ENCODE data around the gene PTGER1. TPM values are rescaled to one million over a fixed set of nuclear protein-coding genes. Genes with fewer than 3 reads are reported as not detected.

Gene PTGER1
- total RNA-seq, 1 donor from 2014 or later, result not detected

- POLR2A ChIA-PET, result interaction anchor here (0.5 to 3.3 kb wide), 33 partner anchors 10 to 1978 kb away, joined by 3 to 31 read pairs (median 4); partner anchors contain the start of genes ADGRE3, C19orf44, CALR3 and GIPC1
- intact Hi-C loops (cut with micrococcal nuclease), result loop anchor here (1.0 to 2.0 kb wide), 5 partner anchors 11 to 171 kb away; partner anchors contain the start of genes GIPC1, NDUFB7 and TECR
These were observed 42.8 kb upstream of the PTGER1 start, which contains the start of gene DNAJB1 for GRCh38 chr19:14517840-14518505. DNAJB1 (minus strand) TSS chr19:14518397; CDS start chr19:14518349, 48 bp downstream.

GRCh38 chr19:14517446-14517839 is 42.3 kb upstream of the PTGER1 start:
- Mint-ChIP-seq H3K9me3 (no peaks in the 10 kb centered on the region), H3K4me3 (peak overlapping the region; percentile 89), H3K27ac (peak overlapping the region; percentile 74), H3K36me3 (ENCODE audit: low read depth) (peaks cover 44% of the 10 kb centered on the region), H3K4me1 (peaks cover 59% of the 10 kb centered on the region), H3K27me3 (no peaks in the 10 kb centered on the region)
- ATAC-seq (ENCODE audit: low read depth), result no peak
- intact Hi-C loops (cut with micrococcal nuclease), result no loop called here
- TF ChIP-seq CTCF (IDR thresholded peaks at IDR 0.05), result no peak
- CTCF ChIA-PET, result interaction anchor here (0.7 to 1.5 kb wide), 3 partner anchors 11 to 37 kb away, joined by 3 read pairs; no protein-coding TSS in a partner anchor
- POLR2A ChIA-PET, result interaction anchor here (0.6 to 3.3 kb wide), 12 partner anchors 10 to 268 kb away, joined by 3 to 31 read pairs (median 6); partner anchors contain the start of genes GIPC1, NDUFB7 and TECR
- DNase-seq, result no peak

More at GRCh38 chr19:14517840-14518505, 42.8 kb upstream of the PTGER1 start, which contains the start of gene DNAJB1:
- Mint-ChIP-seq H3K27ac (peak within 1 kb of the TSS; percentile 95), H3K4me1 (peaks cover 65% of the 10 kb centered on the region), H3K9me3 (no peaks in the 10 kb centered on the region), H3K27me3 (no peaks in the 10 kb centered on the region), H3K4me3 (peak within 1 kb of the TSS; percentile 91), H3K36me3 (ENCODE audit: low read depth) (peaks cover 44% of the 10 kb centered on the region)
- CTCF ChIA-PET, result interaction anchor here (0.7 to 1.5 kb wide), 3 partner anchors 32 to 38 kb away, joined by 3 read pairs; no protein-coding TSS in a partner anchor
- DNase-seq (peak; percentile 78), ATAC-seq (ENCODE audit: low read depth) (peak; percentile 48)
- TF ChIP-seq CTCF (IDR thresholded peaks at IDR 0.05), result no peak

- Mint-ChIP-seq H3K9me3 (no peaks in the 10 kb centered on the region), H3K4me3 (peak overlapping the region; percentile 89), H3K27me3 (no peaks in the 10 kb centered on the region), H3K27ac (peak overlapping the region; percentile 74), H3K36me3 (ENCODE audit: low read depth) (peaks cover 44% of the 10 kb centered on the region), H3K4me1 (peaks cover 54% of the 10 kb centered on the region)
- intact Hi-C loops (cut with micrococcal nuclease), result no loop called here
- no peak for ATAC-seq (ENCODE audit: low read depth)
- DNase-seq, result no peak
- ChIA-PET CTCF (interaction anchor here (0.6 to 1.5 kb wide), 3 partner anchors 10 to 135 kb away, joined by 3 read pairs; partner anchors contain the start of gene ADGRE5), POLR2A (interaction anchor here (0.5 to 3.3 kb wide), 9 partner anchors 13 to 437 kb away, joined by 3 to 31 read pairs (median 9); partner anchors contain the start of genes GIPC1, NDUFB7 and TECR)
- TF ChIP-seq CTCF (IDR thresholded peaks at IDR 0.05), result no peak
These were observed 41.7 kb upstream of the PTGER1 start for GRCh38 chr19:14516746-14517438.

- CTCF ChIA-PET, result interaction anchor here (0.6 to 1.4 kb wide), 2 partner anchors 9 to 135 kb away, joined by 3 read pairs; partner anchors contain the start of gene ADGRE5
These were observed 40.9 kb upstream of the PTGER1 start for GRCh38 chr19:14516048-14516534.

More at GRCh38 chr19:14516048-14516534, 40.9 kb upstream of the PTGER1 start:
- H3K27me3 Mint-ChIP-seq, result no peaks in the 10 kb centered on the region
- ATAC-seq (ENCODE audit: low read depth) (no peak), DNase-seq (no peak)
- no peaks in the 10 kb centered on the region for H3K9me3 Mint-ChIP-seq
- POLR2A ChIA-PET, result interaction anchor here (0.5 kb wide), 1 partner anchor 437 kb away, joined by 11 read pairs; no protein-coding TSS in a partner anchor
- H3K4me3 Mint-ChIP-seq, result peak overlapping the region; percentile 89
- no peak for TF ChIP-seq CTCF (IDR thresholded peaks at IDR 0.05)
- H3K4me1 Mint-ChIP-seq, result peaks cover 49% of the 10 kb centered on the region
- peak overlapping the region; percentile 73 for H3K27ac Mint-ChIP-seq
- H3K36me3 Mint-ChIP-seq (ENCODE audit: low read depth), result peaks cover 44% of the 10 kb centered on the region
- intact Hi-C loops (cut with micrococcal nuclease), result no loop called here
